ENCODE results near the gene PITPNM1. TPM values are rescaled to one million over a fixed set of nuclear protein-coding genes. Genes with fewer than 3 reads are reported as not detected.

PITPNM1 gene
- total RNA-seq, 1 donor from 2014 or later: 17.1 TPM

DNA sequence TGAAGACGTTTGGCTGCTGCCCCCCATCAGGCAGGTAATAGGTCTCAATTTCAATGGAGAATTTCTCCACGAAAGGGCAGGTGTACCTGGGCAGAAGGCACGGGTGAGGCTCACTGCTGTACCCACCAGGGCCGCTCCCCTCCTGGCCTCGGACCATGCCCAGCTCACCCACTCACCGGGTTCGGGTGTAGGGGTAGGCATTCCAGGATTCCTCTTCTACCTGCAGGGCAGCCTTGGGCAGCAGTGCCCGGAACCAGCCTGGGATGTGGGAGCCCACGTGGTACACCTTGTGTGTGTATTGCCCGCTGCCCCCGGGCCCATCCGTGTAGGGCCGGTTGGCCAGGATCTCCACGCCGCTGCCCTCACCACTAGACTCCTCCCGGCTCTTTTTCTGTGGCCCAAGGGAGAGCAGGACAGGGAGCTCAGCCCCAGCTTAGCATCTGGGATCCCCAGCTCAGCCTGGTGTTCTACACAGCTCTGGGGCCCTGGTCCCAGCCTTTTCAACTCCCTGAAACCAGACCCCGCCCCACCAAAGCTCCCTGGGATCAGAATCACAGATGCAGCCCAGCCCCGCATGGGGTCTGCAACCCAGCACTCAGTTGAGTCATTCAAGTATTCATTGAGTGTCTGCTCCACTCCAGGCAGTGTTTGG, 2.7 kb downstream of the PITPNM1 start:
- no peak for DNase-seq

DNA sequence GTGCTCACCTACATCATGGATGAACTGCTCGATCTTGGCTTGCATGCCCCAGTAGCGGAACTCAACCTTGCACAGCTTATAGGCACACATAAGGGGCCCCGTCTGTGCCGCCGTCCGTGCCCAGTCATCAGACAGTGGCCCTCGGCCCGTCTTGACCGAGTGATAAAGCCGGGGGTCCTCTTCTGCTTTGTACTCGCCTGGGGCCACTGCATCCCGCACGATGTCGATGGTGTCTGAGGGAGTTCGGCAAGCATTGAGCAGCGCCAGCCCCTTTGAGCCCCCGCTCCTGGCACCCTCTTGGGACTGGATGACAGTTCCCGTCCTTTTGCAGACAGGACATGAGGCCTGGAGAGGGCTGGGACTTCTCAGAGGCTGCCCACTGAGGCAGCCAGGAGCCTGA, 3.3 kb downstream of the PITPNM1 start:
- DNase-seq: no peak

DNA sequence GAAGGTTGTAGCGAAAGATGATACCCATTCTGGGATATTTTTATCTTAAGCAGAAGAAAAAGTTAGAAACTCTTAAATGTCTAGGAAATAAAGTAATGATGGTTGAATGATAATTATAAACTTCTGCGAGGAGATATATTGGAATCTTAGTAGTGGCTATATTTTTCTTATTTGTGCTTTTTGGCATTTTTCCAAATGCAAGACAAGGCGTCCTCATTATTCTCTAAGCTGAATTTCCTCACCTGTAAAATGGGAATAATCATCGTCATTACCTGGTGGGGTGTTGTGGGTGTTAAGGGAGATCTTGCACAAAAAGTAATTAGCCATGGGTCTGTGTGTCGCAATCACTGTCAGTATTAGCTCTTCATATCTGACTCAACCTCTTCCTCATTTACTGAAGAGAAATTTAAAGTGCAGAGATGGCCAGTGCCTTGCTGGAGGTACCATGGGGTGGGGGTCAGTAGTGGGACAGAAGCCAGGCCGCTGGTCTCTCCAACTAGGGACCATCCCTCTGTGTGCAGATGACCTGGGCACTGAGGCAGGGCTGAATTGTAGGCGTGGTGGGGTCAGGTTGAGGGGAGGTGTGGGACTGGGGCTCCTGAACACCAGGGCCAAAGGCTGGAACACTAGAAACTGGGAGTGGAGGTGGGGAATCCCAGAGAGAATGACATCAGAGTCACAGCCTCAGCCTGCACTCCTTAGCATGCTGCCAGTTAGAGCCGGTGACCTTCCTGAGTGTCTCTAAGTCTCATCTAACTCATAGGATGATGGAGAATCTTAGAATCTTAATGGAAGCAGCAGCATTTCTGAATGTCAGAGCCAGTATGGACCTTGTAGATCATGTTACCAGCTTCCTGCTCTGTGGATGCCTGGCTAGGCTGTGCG, 4.1 kb downstream of the PITPNM1 start:
- no peak for DNase-seq

DNA sequence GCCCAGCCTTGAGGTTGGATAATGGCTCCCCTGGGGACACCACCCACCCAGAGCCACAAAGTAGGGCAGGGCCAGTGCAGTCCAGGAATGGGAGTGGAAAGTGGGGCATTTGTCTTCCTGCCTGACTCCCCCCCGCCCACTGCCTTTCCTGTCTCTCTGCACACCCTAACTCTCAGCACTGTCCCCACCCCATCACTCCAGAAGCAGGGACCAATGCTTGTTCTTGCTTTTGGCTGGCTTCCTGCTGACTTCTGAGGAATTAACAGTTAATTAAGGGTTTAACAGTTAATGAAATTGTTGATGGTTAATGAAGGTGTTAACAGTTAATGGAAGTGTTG, 4.7 kb downstream of the PITPNM1 start:
- no peak for DNase-seq

DNA sequence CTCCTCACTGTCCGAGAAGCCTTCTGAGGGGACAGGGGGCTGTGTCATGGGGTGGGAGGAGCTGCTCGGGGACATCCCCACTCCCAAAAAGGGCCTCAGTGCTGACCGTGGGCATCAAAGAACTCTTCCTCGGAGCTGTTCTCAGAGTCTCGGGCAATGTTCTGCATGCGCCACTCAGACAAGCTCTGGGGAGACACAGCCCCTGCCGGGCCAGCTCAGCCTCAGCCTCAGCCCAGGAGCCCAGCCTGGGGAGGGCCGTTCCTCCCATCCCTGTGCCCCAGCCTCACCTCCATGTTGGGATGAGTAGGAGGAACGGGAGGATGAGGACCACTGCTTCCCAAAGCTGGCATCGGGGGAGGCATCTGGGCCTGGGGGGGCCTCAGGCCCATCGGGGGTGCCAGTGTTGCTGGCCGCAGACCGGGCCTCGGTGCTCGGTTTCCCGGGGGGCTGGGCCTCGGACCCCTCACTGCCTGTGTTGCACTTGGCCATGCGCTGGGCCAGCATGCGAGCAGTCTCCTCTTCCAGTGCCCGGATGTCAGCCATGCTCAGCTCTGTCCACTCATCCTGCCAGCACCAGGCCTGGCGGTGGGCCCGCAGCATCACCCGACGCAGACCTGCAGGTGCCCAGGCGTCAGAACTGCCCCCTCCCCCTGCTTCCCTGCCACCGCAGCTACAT, 5.2 kb downstream of the PITPNM1 start:
- no peak for DNase-seq

DNA sequence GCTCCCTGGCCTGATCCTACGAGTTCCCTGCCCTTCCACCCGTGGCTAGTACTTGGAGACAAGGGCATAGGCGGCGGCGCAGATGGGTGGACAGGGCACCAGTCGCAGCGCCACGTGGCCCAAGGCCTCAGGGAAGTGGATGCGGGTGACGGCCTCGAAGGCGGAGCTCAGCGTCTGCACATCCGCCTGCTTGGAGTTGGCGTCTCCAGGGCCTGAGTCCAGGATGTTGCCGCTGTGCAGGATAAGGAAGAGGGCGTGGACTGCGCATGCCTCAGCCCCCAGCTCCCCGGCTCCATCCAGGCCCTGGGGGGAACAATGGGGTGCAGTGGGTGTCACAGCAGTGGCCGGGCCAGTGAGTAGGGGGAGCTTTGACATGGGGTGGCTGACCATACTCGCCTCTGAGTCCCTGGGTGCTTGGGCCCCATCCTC, 6.6 kb downstream of the PITPNM1 start:
- no peak for DNase-seq

DNA sequence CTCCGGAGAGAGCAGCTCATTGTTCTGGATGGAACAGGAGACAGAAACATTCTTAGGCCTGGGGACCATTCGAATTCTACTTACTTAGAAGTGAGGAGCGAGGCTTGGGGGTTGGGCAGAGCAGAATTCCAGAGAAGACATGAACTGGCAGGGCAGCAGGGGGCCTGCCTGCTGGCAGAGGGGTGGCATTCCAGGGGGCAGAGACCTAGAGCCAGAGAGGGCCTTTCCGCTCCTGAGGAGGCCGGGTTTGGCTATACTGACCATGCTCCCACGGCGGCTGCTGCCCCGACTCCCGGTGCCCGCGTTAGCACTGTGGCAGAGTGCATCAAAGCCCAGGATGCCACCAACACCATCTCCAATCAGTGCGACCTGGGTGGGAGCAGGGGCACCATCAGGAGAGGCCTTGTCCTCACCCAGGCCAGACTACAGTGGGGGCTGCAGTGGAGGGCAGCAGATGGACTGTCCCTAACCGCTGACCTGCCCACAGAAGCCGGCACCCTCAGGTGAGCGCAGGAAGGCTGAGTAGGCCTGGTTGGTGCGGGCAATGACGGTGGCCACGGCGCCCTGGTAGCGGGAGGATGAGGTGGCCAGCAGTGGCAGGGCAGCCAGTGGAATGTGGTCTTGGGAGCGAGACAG, 7.4 kb downstream of the PITPNM1 start:
- DNase-seq: no peak

DNA sequence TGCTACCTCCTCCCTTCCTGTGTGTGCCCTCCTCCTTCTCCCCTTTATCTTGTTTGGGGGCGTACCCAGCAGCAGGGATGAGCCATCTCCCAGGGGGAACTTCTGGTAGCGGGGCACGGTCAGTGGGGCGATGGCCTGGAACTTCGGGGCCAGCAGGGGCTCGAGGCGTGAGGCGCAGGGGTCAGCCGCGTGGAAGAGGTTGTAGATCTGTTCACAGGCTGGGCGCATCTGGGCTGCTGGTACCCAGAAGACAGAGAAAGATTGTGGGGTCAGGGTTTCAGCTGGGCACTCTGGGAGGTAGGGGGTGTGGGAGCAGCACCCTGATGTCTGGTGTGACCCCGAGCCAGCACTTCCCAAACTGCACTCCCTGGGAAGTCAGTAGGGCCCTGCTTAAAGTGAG, 9.1 kb downstream of the PITPNM1 start:
- no peak for DNase-seq

DNA sequence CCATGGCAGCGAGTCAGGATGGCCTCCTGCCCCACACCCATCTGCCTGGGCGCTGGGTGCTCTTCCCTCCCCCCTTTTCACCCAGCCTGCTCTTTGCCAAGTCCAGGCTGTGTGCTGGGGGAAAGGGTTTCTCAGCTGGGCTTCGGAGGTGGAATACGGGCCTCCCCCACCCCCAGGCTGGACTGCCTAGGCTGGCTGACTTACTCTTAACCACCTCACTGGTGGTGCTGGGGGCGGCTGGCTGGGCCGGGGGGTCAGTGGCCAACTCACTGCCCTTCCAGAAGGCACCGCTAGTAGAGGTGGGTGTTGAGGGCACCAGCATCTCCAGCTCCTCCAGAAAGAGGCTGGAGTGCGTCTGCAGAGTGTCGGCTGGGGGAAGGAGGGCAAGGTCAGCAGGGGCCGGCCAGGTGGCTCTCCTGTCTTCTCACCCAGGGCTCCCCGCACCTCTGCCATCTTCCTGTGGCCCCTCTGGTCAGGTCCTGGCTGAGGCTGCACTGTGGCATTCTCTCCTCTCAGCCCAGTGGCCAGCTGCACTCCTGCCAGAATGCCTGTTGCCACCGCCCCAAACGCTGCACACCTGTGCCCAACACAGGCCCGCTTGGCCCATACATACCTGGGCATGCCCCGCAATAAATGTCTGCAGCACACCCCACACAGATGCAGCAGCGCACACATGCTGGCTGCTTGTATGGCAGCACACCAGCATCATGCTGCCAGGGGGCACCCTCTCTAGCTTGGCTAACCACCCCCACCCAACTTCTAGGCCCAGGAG, 9.7 kb downstream of the PITPNM1 start:
- DNase-seq: no peak

DNA sequence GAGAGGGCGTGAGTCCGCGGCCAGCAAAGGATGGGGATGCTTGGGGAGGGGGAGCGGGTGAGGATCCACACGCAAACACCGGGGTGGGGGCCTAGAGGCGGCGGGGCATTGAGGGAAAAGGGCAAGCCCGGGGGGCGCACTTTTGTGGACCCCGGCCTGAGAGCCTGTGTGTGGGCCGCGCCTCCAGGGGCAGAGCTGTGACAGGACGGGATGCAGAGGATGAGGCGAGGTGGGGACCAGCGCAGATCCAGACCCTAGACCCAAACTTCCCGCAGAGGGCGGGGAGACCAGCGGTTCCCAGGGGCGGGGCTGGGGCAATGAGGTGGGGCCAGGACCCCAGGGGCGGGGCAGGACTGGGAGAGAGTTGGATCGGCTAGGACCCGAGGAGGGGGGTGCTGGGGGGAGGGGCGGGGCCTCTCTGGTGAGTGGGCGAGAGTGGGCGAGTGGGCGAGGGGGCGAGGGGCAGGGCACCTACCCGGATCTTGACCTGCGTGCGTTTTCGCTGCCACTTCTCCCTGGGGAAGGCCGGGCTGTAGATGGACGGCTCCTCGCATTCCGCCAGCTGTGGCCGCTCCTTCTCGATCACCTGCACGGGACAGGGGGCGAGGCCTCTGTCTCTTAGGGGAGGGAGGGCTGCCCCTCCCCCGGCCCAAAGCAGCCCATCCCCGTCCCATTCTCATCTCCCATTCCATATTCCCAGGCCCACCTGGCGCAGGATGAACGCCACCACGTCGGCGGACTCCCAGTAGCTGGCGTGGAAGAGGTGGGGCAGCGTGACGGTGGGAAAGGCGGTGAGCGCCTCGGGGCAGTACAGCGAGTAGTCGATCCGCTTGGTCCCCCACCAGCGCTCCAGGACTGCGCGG, 10.6 kb downstream of the PITPNM1 start:
- DNase-seq: no peak

DNA sequence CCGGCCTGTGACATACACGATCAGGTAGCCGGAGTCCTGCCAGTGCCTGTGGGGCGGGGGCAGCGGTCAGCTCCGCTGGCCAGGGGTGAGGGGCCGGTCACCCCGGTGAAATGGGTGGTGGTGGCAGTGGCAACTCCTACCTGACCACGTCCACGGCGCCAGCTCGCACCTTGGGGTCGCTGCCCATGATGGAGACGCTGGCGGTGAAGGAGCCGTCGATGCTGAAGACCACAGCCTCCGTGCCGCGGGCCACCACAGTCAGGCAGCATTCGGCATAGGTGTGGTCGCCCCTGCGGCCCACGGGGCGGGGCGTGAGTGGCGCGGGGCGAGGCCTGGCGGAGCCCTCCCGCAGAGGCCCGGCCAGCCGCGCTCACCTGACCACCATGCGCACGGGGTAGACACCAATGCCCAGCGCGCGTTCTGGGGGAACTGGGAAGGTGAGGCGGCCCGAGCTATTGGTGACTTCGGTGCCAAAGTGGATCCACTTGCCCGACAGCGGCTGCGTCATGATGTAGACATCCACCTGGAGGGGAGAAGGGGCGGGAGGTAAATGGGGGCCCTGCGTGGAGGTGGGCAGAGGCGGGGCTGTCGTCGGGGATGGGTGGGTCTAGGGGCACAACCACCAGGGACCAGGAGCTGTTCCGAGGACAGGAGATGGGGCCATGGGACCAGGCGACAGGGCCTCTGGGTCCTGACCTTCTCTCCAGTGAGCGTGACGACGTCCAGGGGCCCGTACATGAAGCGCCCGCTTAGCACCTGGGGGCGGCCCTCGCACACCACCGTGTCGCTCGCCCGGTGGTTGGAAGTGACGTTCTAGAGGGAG, 11.4 kb downstream of the PITPNM1 start:
- DNase-seq: no peak

DNA sequence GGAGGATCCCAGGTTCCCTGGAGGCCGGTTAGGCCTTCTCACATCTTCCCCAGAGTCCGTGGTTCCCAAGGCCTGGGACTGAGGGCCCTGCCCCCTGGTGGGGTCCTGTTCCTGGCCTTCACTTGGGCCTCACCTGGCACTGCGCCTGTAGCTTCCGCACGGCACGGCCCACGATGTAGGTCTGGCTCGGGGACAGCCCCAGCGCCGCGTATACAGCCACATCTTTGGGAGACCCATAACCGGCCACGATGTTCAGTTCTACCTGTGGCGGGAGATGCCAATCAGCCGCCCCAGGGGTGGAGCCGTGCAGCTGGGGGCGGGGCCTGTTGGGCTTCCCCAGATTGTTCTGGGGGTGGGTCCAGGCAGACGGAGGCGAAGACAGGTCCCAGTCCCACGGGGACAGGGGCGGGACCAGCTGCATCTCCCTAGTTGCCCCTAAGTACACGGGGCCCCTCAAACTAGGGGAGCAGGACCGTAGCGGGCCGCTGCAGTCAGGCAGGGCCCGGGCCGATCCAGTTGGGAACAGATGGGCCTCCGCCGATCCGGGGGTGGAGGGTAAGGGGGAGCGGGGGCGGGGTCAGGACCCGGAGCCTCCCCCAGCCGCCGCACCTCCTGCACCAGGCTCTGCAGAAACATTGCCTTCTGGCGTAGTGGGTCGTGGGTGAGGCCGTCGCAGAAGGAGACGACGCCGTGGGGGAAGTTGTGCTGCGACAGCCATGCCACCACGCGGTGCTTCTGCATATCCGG, 12.2 kb downstream of the PITPNM1 start:
- no peak for DNase-seq

DNA sequence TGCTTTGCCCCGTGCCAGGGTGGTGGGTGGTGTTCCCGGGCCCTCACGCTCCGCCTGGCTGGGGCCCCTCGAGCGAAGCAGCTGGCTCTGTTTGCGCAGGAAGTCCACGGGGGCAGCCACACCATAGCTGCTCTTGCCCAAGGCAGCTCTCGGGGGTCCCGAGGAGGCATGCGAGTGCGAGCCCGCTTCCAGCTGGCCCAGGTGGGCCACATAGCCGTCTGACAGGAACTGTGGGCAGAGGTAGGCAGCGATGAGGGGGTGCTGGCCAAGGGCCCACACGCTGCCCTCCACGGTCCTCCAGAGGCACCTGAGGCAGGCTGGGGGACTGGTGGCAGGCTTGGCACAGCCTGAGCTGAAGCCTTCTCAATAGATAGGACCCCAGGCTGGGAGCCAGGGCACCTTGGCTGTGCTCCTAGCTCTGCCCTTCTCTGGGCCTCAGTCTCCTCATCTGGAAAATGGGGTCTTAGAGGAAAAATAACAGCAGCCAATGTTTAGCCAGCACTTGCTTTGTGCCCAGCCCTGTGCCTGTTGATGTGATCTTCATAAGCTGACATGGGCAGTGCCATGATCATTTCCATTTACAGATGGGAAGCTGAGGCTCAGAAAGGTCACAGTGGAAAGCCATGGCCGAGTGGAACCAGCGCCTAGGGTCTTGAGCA, 13.0 kb downstream of the PITPNM1 start:
- DNase-seq: no peak

DNA sequence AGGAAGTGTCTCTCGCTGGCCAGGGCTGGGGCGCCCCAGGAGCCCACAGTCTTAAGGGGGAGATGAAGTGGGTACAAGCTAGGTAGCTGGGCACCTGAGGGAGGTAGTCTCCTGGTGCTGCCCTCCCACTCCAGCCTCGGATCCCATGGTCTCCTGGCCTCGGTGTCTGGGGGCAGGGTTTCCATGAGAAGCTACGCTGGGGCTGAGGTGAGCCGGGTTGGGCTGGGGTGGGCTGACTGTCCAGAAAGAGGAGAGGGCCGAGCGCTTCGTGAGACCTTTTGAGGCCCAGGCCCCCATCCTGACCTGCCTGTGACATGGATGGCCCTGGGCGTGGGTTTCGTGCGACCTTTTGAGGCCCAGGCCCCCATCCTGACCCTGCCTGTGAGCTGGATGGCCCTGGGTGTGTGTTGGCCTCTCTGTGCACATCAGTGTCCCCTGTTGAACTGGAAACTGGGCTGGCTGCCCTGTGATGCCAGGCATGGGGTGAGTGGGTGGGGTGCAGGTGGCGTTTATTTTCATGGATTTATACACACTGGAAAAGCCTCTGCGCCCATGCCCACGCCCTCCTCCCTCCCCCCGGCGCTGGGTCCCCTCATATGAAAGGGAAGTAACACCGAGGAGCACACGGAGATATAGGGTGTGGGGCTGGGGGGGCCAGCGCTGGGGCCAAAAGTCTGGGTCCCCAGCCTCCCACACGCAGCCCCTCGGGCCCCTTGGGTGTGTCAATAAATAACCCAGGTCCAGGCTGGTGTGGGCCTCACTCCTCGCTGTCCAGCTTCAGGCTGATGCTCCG, 13.7 kb downstream of the PITPNM1 start:
- no peak for DNase-seq

DNA sequence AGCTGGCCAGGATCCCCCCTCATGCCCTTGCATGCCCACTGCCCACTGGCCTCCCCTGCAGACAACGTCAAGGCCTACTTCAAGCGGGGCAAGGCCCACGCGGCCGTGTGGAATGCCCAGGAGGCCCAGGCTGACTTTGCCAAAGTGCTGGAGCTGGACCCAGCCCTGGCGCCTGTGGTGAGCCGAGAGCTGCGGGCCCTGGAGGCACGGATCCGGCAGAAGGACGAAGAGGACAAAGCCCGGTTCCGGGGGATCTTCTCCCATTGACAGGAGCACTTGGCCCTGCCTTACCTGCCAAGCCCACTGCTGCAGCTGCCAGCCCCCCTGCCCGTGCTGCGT, 14.5 kb downstream of the PITPNM1 start:
- DNase-seq: no peak

DNA sequence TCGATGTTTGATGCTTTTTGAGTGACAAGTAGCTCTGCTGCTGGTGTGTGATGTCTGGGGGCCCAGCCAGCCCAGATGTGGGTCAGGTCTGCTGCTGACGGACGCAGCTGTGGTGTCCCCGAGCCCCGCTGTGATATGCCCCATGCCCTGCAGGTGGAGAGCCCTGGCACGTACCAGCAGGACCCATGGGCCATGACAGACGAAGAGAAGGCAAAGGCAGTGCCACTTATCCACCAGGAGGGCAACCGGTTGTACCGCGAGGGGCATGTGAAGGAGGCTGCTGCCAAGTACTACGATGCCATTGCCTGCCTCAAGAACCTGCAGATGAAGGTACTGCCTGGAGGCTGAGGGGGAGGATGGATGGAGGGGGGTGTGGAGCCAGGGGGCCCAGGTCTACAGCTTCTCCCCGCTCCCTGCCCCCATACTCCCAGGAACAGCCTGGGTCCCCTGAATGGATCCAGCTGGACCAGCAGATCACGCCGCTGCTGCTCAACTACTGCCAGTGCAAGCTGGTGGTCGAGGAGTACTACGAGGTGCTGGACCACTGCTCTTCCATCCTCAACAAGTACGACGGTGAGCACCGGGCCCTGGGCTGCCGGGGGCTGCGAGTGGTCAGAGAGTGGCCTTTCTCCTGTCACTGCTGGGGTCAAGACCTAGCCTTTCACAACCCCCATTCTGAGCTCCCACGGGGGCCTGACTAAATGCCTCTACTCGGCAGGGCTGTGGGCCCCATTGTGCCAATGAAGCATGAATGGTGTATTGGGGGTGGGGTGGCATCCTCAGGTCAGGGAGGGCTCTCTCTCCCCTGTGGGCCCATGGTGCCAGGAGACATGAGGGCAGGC, 15.1 kb downstream of the PITPNM1 start:
- DNase-seq: no peak
